Sigmoid colon (tissue), 4 donors: ENCODE results near the gene UNC79.

Source experiments
- CTCF ChIP-seq, 4 experiments: fragments of 450-650 bp in 3 of 4; fragments of 200-600 bp in 1 of 4; IDR thresholded peaks; one replicate each; pipeline ENCODE4 v1.5.1; 2016 to 2019; ENCODE audit warnings: antibody characterized with exemption in 4 of 4, mild to moderate bottlenecking in 3 of 4, moderate library complexity in 2 of 4
- EP300 ChIP-seq, 4 donors: sonication (generic); formaldehyde crosslinking; IDR thresholded peaks; one replicate each; pipeline ENCODE4 v1.6.1; 2017; ENCODE audit warnings: antibody characterized with exemption in 4 of 4
- POLR2A ChIP-seq, 2 donors: fragments of 450-650 bp; IDR thresholded peaks; one replicate each; pipeline ENCODE4 v1.6.1; 2016; ENCODE audit warnings: antibody characterized with exemption in 2 of 2, mild to moderate bottlenecking in 2 of 2, moderate library complexity in 2 of 2
- POLR2AphosphoS5 ChIP-seq, 4 donors: sonication (generic); formaldehyde crosslinking; IDR thresholded peaks; one replicate each; pipeline ENCODE4 v1.6.1; 2017; ENCODE audit warnings: antibody characterized with exemption in 4 of 4

GRCh38 chr14:93727039-93727740 is 296.5 kb downstream of the UNC79 start:
- TF ChIP-seq CTCF (IDR thresholded peaks at IDR 0.05) (no peak), EP300 (IDR thresholded peaks at IDR 0.05) (no peak), POLR2A (IDR thresholded peaks at IDR 0.05) (no peak), POLR2AphosphoS5 (IDR thresholded peaks at IDR 0.05) (no peak)
